PFSK-1 (cell line): ENCODE data around the gene LCE6A.

ENCODE experiments used
- POLR2AphosphoS5 ChIP-seq: IDR thresholded peaks from 2 replicates; pipeline ENCODE4 v1.6.1; 2012; ENCODE audit warnings: low read depth, mild to moderate bottlenecking, control low read depth, low read length, moderate library complexity
- REST ChIP-seq, 2 experiments: IDR thresholded peaks; 2 replicates each; pipeline versions ENCODE4 v1.6.1 to v1.8.0; 2011 to 2012; ENCODE audit warnings: low read depth in 2 of 2, low read length in 2 of 2, control low read depth in 1 of 2, inconsistent platforms in 1 of 2, mild to moderate bottlenecking in 1 of 2, moderate library complexity in 1 of 2; ENCODE audit not compliant: insufficient read depth in 1 of 2
- SIN3A ChIP-seq: IDR thresholded peaks from 2 replicates; pipeline ENCODE4 v1.6.1; 2012; ENCODE audit warnings: mild to moderate bottlenecking, low read length, moderate library complexity, borderline replicate concordance; ENCODE audit not compliant: insufficient read depth
- TAF1 ChIP-seq: IDR thresholded peaks from 2 replicates; pipeline ENCODE4 v1.6.1; 2012; ENCODE audit warnings: low read length, control low read depth, borderline replicate concordance; ENCODE audit not compliant: insufficient read depth

GRCh38 chr1:152861374-152861773, 18.7 kb downstream of the LCE6A start:
- no peak for TF ChIP-seq REST (IDR thresholded peaks at IDR 0.05; ENCODE audit: insufficient read depth in 1 of 2, low read depth in 2 of 2, low read length in 2 of 2)
- no peak for TF ChIP-seq SIN3A
- no peak for TF ChIP-seq POLR2AphosphoS5
- TF ChIP-seq TAF1: no peak
